Astrocyte of the cerebellum (primary cell): ENCODE data around the gene ARHGAP15.

Experiments used
- DNase-seq: peaks from one replicate; pipeline ENCODE4 v3.0.0-alpha.2; 2011; ENCODE audit warnings: low read depth
- H3K4me3 ChIP-seq: 2 replicates; pipeline ENCODE4 v1.5.1; 2011; ENCODE audit warnings: mild to moderate bottlenecking, low read depth, low read length, moderate library complexity
- in situ Hi-C: cut with HindIII; loops from 2 replicates; pipeline ENCODE4 v1.10.0; 2017; ENCODE audit warnings: low sequenced_read_pairs
- TF ChIP-seq, protein P1 (sequence below): IDR thresholded peaks from 2 replicates; pipeline ENCODE4 v1.5.1; 2012; ENCODE audit warnings: low read length, low read depth, moderate library complexity, mild to moderate bottlenecking; ENCODE audit errors: missing control alignments

ARHGAP15 gene

DNA sequence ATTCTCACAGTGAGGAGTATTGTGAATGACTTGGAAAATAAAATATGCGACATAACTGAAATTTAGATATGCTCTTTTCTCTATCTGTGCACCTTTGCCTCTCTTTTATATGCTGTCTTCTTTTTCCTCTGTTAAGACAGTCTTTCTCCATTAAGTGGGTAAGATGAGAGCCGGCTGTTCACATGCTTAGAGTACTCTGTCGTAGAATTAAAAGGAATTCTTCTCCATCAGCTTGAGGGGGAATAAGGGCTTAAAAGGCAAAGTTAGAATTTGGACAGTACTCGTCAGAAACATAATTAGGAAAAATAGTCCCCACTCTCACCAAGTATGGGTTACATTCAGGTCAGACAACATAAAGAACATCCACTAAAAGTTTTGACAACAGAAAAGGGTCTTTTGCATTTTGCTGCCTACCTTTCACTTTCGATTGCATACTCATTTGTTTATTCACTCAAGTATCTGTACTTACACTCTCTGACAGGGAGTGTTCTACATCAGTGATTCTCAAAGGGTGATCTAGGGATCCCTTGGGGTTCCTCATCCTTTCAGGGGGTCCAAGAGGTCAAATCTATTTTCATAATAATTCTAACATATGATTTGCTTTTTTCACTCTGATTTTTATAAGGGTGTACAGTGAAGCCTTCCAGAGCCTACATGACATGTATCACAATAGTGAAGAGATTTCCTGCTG is 48.0 kb downstream of the ARHGAP15 start:
- no peak for DNase-seq
- in situ Hi-C loops: no loop called here
- no peak overlapping the region for H3K4me3 ChIP-seq
- TF ChIP-seq, protein P1, sequence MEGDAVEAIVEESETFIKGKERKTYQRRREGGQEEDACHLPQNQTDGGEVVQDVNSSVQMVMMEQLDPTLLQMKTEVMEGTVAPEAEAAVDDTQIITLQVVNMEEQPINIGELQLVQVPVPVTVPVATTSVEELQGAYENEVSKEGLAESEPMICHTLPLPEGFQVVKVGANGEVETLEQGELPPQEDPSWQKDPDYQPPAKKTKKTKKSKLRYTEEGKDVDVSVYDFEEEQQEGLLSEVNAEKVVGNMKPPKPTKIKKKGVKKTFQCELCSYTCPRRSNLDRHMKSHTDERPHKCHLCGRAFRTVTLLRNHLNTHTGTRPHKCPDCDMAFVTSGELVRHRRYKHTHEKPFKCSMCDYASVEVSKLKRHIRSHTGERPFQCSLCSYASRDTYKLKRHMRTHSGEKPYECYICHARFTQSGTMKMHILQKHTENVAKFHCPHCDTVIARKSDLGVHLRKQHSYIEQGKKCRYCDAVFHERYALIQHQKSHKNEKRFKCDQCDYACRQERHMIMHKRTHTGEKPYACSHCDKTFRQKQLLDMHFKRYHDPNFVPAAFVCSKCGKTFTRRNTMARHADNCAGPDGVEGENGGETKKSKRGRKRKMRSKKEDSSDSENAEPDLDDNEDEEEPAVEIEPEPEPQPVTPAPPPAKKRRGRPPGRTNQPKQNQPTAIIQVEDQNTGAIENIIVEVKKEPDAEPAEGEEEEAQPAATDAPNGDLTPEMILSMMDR: no peak

DNA sequence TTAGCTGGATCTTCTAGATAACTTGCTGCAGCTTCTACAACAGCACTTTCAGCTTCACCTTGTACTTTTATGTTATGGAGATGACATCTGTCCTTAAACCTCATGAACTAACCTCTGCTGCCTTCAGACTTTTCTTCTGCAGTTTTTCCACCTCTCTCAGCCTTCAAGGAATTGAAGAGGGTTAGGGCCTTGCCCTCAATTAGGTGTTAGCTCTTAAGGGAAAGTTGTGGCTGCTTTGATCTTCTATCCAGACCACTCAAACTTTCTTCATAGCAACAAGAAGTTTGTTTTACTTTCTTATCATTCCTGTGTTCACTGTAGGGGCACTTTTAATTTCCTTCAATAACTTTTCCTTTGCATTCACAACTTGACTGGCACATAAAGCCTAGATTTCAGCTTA is 52.3 kb downstream of the ARHGAP15 start:
- no peak overlapping the region for H3K4me3 ChIP-seq
- TF ChIP-seq, protein P1: no peak
- DNase-seq: no peak

DNA sequence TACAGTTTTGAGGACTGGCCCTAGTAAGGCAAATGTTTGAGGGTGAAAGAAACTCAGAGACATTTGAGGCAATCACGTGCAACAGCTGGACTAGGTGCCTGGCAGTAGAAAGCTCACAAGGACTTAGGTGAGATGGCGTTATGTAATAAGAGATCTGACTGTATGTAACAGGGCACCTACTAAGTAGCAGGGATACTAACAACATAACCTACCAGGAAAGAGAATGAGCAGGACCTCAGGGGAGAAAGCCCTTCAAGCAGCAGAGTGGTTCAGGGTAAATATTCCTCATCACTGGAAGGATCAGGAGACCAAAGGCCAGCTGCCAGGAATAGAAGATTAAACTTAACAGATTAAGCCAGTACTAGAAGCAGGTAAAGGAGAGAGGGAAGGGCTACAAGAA is 53.4 kb downstream of the ARHGAP15 start:
- in situ Hi-C loops: no loop called here
- no peak for DNase-seq
- TF ChIP-seq, protein P1: no peak
- no peak overlapping the region for H3K4me3 ChIP-seq

More for the DNA sequence above, 52.3 kb downstream of the ARHGAP15 start:
- in situ Hi-C loops: no loop called here

DNA sequence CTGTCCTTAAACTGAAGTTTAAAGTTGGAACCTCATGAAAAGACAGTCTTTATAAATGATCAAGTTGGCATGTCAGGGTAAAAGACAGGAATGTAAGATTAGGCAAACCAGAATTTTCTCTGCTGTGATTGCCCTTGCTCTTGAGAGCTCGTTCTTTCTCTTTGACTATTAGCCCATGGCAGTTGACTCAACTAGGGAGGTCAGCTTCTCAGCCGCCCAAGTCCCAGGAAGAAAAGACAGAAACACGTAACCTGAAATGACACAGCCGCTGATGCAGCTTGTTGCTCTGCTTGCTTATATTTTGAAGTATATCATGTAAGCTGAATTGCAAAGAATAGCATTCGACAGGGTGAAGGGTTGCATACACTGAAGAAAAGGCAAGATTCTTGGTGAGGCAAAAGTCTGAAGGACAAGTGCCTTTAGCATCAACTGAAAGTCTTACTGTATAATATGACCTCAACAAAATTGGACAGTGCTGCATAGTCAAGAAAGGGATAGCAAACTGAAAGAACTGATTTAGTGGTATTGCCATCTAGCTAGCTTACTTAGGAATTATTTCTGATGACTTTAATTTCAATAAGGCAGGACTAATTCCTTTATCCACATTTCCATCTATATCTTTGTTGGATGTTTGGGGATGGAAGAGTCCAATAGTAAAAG is 54.7 kb downstream of the ARHGAP15 start:
- DNase-seq: no peak
- H3K4me3 ChIP-seq: no peak overlapping the region
- in situ Hi-C loops: no loop called here
- TF ChIP-seq, protein P1: no peak

DNA sequence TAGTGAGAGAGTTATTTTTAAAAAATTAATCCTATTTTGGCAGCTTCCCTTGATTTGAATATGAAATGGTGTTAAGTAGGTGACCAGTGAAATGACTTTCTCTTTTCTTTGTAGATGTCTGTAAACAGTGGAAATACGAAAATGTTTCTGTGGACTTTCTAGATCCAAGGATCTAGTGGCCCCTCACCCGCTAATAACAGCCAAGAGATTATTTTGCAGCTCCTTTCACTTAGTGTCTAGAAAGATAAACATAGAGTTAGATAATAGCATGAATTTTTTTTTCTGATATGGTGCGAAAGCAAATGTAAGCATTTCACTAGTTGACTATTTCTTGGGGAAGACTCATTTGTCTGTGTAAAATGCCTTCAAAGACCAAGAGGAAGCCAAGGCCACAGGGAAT is 57.7 kb downstream of the ARHGAP15 start:
- no peak overlapping the region for H3K4me3 ChIP-seq
- in situ Hi-C loops: no loop called here
- no peak for DNase-seq
- TF ChIP-seq, protein P1: no peak

DNA sequence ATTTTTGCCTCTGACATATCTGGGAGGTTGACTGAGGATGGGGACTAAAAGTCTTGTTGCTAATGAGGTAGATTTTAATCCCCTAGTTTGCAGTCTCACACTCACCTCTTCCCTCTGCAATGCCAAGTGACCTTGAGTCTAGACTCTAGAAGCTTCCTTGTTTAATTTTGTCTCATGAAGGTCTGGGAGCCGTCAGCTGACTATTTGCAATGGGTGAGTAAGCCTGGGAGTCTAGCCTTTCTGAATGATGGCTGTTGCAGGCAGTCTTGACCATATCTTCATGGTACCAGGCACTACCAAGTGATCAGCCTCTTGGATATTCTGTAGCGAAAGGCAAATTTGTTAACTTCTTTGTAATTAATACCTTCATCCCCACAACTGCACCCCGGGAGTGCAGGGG is 61.2 kb downstream of the ARHGAP15 start:
- TF ChIP-seq, protein P1: no peak
- no peak for DNase-seq
- in situ Hi-C loops: no loop called here
- no peak overlapping the region for H3K4me3 ChIP-seq
